GM12874 (cell line): ENCODE data around the gene SPAG16.

Experiments used
- CTCF ChIP-seq: IDR thresholded peaks from 2 replicates; pipeline ENCODE4 v1.5.1; 2011; ENCODE audit warnings: low read depth, mild to moderate bottlenecking, control low read depth, low read length, moderate library complexity; ENCODE audit not compliant: insufficient read depth

The SPAG16 gene

GRCh38 chr2:213848631-213849030 is 564.4 kb downstream of the SPAG16 start:
- no peak for TF ChIP-seq CTCF

DNA sequence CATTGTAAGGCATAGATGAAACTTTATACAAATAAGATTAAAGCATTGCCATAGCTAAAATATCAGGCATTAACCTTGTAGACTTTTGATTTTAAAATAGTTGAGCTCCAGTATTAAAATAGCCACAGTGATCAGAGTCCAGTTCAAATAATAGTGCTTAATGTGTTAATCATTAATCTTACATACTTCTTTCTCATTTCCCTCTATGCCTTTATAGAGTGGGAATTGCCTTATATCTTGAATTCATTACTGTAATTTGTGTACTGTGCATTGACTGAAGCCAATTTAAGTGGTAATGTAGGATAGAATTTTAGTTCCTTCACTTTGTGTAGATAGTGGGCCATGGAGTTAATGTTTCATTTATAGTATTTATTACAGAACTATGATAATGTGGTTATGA is 577.4 kb downstream of the SPAG16 start:
- TF ChIP-seq CTCF: no peak

DNA sequence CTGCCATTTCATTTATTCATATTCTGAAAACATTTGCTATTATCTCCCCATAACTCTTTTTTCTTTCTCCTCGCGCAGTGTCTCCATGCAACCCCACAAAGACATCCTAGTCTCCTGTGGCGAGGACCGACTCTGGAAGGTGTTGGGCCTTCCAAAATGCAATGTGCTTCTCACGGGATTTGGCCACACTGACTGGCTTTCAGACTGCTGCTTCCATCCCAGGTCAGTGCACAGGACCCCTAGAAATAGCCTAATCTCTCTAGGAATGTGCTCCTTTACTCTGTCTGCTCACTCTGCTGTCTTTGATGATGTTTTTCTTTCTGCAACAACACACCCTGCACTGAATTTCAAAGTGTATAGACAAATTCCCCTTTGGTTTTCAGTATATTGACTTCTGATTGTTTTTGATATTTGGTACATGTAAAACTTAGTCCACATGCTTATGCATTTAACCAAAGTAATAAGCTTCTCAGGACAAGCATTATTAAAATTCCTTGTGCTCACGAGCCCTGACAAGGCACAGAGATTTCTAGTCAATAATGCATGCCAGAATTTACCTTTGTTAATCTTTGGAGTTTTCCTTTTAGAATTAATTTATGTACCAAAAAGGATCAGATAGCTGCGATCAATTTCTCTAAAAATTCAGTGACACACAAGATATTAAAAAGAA is 578.3 kb downstream of the SPAG16 start:
- TF ChIP-seq CTCF: no peak

GRCh38 chr2:213863541-213863940 is 579.3 kb downstream of the SPAG16 start:
- no peak for TF ChIP-seq CTCF

DNA sequence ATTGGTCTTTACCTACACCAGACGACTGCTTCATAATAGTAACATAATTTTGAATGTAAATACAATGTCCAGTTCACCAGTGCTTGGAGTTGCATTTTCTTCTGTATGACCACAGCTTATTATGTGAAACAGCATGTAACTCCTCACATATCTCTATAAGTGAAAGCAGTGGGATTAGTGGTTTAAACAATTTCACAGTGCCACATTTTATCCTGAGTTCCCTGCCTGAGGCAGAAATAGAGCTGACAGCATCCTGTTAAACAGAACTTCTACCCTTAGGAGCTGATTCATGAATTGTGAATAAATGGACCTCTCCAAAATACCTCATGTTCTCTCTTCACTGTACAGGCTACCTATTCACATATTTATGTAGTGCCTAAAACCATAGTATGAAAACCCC is 584.3 kb downstream of the SPAG16 start:
- TF ChIP-seq CTCF: no peak

- no peak for TF ChIP-seq CTCF
These were observed 601.2 kb downstream of the SPAG16 start for GRCh38 chr2:213885485-213885884.

DNA sequence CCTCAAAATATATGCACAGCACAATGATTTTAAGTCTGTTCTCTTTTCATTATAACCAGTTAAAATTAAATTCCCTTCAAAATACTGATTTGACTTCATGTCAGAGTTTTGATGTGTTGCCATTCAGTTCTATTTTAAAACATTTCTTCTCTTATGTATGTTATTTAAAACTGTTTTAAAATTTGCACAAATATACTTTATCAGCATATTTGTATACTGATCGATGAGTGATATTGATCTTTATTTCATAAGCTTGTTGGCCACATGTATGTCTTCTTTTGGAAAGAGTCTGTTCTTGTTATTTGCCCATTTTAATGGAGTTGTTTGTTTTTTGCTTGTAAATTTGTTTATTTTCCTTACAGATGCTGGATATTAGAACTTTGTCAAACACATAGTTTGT is 630.2 kb downstream of the SPAG16 start:
- TF ChIP-seq CTCF: no peak

DNA sequence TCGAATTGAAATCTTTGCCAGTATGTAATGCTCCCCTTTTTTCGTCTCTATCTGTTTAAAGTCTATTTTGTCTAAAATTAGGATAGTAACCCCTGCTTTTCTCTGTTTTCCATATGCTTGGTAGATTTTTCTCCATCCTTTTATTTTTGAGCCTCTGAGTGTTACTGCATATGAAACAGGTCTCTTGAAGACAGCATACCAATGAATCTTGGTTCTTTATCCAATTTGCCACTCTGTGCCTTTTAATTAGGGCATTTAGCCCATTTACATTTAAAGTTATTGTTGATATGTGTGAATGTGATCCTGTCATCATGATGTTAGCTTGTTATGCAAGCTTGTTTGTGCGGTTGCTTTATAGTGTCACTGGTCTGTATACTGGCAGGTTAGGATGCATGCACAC is 635.8 kb downstream of the SPAG16 start:
- TF ChIP-seq CTCF: no peak
